RCC 7860 (cell line): ENCODE data around the gene RAB40B.
A peak's percentile ranks its signal among the peaks of the same experiment; 100 is the strongest.

ENCODE experiments used
- DNase-seq: peaks from one replicate; pipeline ENCODE4 v3.0.0-alpha.2; 2015; ENCODE audit warnings: low spot score
- FAIRE-seq: peaks from 2 replicates; lab custom pipeline; 2012; peaks lifted over from hg19 to GRCh38; lab: Jason Lieb, UNC

Gene RAB40B

GRCh38 chr17:82716203-82717010 lies 17.9 kb upstream of the RAB40B start, which contains the start of gene FN3KRP:
Gene FN3KRP, plus strand, starts transcription at chr17:82716706. Its CDS starts 50 bp downstream, at chr17:82716756.
- peak; percentile 62 for DNase-seq
- no peak for FAIRE-seq

- FAIRE-seq (no peak), DNase-seq (no peak)
Measured at GRCh38 chr17:82713071-82713723, 14.7 kb upstream of the RAB40B start.

- FAIRE-seq = no peak
- DNase-seq = no peak
Measured at GRCh38 chr17:82710499-82711232, 12.2 kb upstream of the RAB40B start.

GRCh38 chr17:82709676-82710498 lies 11.4 kb upstream of the RAB40B start:
- FAIRE-seq (no peak), DNase-seq (no peak)

- no peak for FAIRE-seq
Measured at GRCh38 chr17:82709024-82709675, 10.7 kb upstream of the RAB40B start.

GRCh38 chr17:82705756-82706155 lies 7.3 kb upstream of the RAB40B start:
- no peak for FAIRE-seq

More at GRCh38 chr17:82709024-82709675, 10.7 kb upstream of the RAB40B start:
- no peak for DNase-seq

GRCh38 chr17:82704886-82705285 lies 6.4 kb upstream of the RAB40B start:
- no peak for DNase-seq
- no peak for FAIRE-seq

More at GRCh38 chr17:82705756-82706155, 7.3 kb upstream of the RAB40B start:
- DNase-seq = no peak

- DNase-seq = no peak
- no peak for FAIRE-seq
Measured at GRCh38 chr17:82703935-82704865, 5.7 kb upstream of the RAB40B start.

- DNase-seq (no peak), FAIRE-seq (no peak)
Measured at GRCh38 chr17:82703036-82703745, 4.7 kb upstream of the RAB40B start.

- no peak for FAIRE-seq
- no peak for DNase-seq
Measured at GRCh38 chr17:82702231-82702927, 3.9 kb upstream of the RAB40B start.

- DNase-seq (no peak), FAIRE-seq (no peak)
Measured at GRCh38 chr17:82699551-82699950, 1.1 kb upstream of the RAB40B start.

GRCh38 chr17:82698974-82699442 lies 510 bp upstream of the RAB40B start:
- FAIRE-seq = no peak
- DNase-seq = no peak

- FAIRE-seq (no peak), DNase-seq (no peak)
Measured at GRCh38 chr17:82697808-82698064, 762 bp downstream of the RAB40B start.

GRCh38 chr17:82696916-82697807 lies 1.3 kb downstream of the RAB40B start:
- FAIRE-seq = no peak

GRCh38 chr17:82696259-82696658 lies 2.2 kb downstream of the RAB40B start:
- DNase-seq (no peak), FAIRE-seq (no peak)

More at GRCh38 chr17:82696916-82697807, 1.3 kb downstream of the RAB40B start:
- no peak for DNase-seq

GRCh38 chr17:82694647-82695046 lies 3.9 kb downstream of the RAB40B start:
- DNase-seq = no peak
- no peak for FAIRE-seq
